Breast epithelium (tissue), 4 donors: ENCODE measurements around the gene TACO1. TPM values are rescaled to one million over a fixed set of nuclear protein-coding genes. Genes with fewer than 3 reads are reported as not detected.
A peak's percentile ranks its signal among the peaks of the same experiment; 100 is the strongest.

ENCODE experiments used
- DNase-seq, 2 donors: peaks; one replicate each; pipeline ENCODE4 v3.0.0-alpha.2; 2019; ENCODE audit warnings: low spot score in 2 of 2
- H3K27ac ChIP-seq, 2 donors: fragments of 200-600 bp; sonication (generic) in 1 of 2; one replicate each; pipeline ENCODE4 v1.5.1; 2016 to 2019; ENCODE audit warnings: mild to moderate bottlenecking in 1 of 2
- H3K27me3 ChIP-seq, 2 donors: fragments of 200-600 bp; sonication (generic) in 1 of 2; one replicate each; pipeline versions ENCODE4 v1.5.1 to v1.6.0; 2017 to 2019; ENCODE audit warnings: control low read depth in 1 of 2, mild to moderate bottlenecking in 1 of 2
- H3K36me3 ChIP-seq: fragments of 200-600 bp; one replicate; pipeline ENCODE4 v1.5.1; 2019
- H3K4me1 ChIP-seq, 2 donors: fragments of 200-600 bp; sonication (generic); one replicate each; pipeline ENCODE4 v1.5.1; 2016 to 2019; ENCODE audit warnings: control low read depth in 1 of 2
- H3K4me3 ChIP-seq, 3 donors: fragments of 200-600 bp; sonication (generic); 1 replicate in 2 of 3; 2 replicates in 1 of 3; pipeline ENCODE4 v1.5.1; 2016 to 2019; ENCODE audit warnings: mild to moderate bottlenecking in 3 of 3, moderate library complexity in 2 of 3
- H3K9me3 ChIP-seq, 2 donors: fragments of 200-600 bp; sonication (generic) in 1 of 2; one replicate each; pipeline ENCODE4 v1.5.1; 2016 to 2019; ENCODE audit warnings: control low read depth in 1 of 2
- CTCF ChIP-seq, 3 donors: fragments of 450-650 bp; IDR thresholded peaks; one replicate each; pipeline ENCODE4 v1.5.1; 2016 to 2017; ENCODE audit warnings: antibody characterized with exemption in 3 of 3, mild to moderate bottlenecking in 3 of 3, moderate library complexity in 3 of 3
- POLR2A ChIP-seq: fragments of 450-650 bp; IDR thresholded peaks from one replicate; pipeline ENCODE4 v1.6.1; 2016; ENCODE audit warnings: antibody characterized with exemption, mild to moderate bottlenecking, moderate library complexity
- POLR2AphosphoS5 ChIP-seq, 3 donors: sonication (generic); formaldehyde crosslinking; IDR thresholded peaks; one replicate each; pipeline ENCODE4 v1.6.1; 2017; ENCODE audit warnings: antibody characterized with exemption in 3 of 3
- intact Hi-C: fragments of 100-400 bp; cut with DNase I; formaldehyde crosslinking; loops from one replicate; pipeline ENCODE4 v1.15.1; 2023; ENCODE audit warnings: low total_unique reads
- total RNA-seq, 3 donors: library from RNA; depleted of rRNA; stranded (reverse); fragments of >200 nt; gene quantifications; one replicate each; pipeline ENCODE4 v1.1.0, GENCODE V29; 2016

Gene TACO1
- total RNA-seq, 3 donors from 2014 or later: 11.0 to 12.4 (median 11.1) TPM

DNA sequence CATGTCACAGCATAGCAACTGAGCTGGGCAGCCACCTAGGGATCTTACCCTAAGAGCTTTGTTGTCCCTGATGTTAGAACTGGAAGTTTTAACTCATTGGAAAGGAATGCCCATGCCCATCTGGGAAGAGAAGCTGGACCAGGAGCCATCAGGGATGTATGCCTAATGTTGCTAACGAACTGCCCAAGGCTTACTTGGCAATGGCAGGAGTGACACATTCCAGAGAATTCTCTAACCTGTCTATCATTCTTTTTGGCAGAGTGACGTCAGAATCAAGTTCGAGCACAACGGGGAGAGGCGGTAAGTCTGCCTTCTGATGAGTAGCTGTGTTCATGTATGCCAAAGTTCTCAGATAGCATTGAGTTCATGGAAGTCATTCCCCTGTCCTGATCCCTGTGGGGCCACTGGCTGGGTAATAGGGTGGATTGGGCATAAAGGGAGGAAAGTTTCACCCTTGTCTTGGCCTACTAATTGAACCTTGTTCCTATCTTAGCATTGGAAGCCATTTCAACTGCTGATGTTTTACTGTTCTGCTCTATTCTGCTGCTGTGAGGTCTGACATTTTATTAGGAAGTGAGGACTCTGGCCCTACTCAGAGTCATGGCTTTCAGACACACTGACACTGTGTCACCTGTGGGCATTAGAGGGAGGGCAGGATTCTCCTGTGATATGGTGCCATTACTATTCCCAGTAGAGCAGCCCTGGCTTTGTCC lies 45.2 kb downstream of the TACO1 start:
- Histone ChIP-seq H3K36me3 (no peaks in the 10 kb centered on the region), H3K4me1 (peaks cover 0 to 12% of the 10 kb centered on the region in 2 donors), H3K4me3 (no peak overlapping the region), H3K27ac (peak overlapping the region; percentile 33 to 74), H3K27me3 (no peaks in the 10 kb centered on the region), H3K9me3 (no peaks in the 10 kb centered on the region)
- intact Hi-C loops: no loop called here
- DNase-seq: no peak
- TF ChIP-seq CTCF (IDR thresholded peaks at IDR 0.05) (no peak), POLR2AphosphoS5 (IDR thresholded peaks at IDR 0.05) (no peak), POLR2A (no peak)

- H3K4me1 ChIP-seq: peaks cover 0 to 12% of the 10 kb centered on the region in 2 donors
- intact Hi-C loops: no loop called here
- H3K36me3 ChIP-seq: no peaks in the 10 kb centered on the region
- H3K27ac ChIP-seq: peak overlapping the region; percentile 33 to 74
- H3K9me3 ChIP-seq: no peaks in the 10 kb centered on the region
- no peak for DNase-seq
- H3K27me3 ChIP-seq: no peaks in the 10 kb centered on the region
- no peak for TF ChIP-seq POLR2AphosphoS5 (IDR thresholded peaks at IDR 0.05)
- TF ChIP-seq CTCF (IDR thresholded peaks at IDR 0.05): no peak
- TF ChIP-seq POLR2A: no peak
- no peak overlapping the region for H3K4me3 ChIP-seq
These were observed 45.8 kb downstream of the TACO1 start for GRCh38 chr17:63646488-63646806.

- Histone ChIP-seq H3K4me1 (peaks cover 0 to 12% of the 10 kb centered on the region in 2 donors), H3K27me3 (no peaks in the 10 kb centered on the region), H3K4me3 (no peak overlapping the region), H3K27ac (peak overlapping the region; percentile 33 to 74), H3K36me3 (no peaks in the 10 kb centered on the region), H3K9me3 (no peaks in the 10 kb centered on the region)
- peak in 1 of 3 donors; percentile 31 for TF ChIP-seq POLR2AphosphoS5 (IDR thresholded peaks at IDR 0.05)
- no peak for TF ChIP-seq CTCF (IDR thresholded peaks at IDR 0.05)
- intact Hi-C loops: no loop called here
- peak in 1 of 2 donors; percentile 49 for DNase-seq
These were observed 46.5 kb downstream of the TACO1 start for GRCh38 chr17:63647065-63647725.

GRCh38 chr17:63647936-63648335 lies 47.2 kb downstream of the TACO1 start:
- Histone ChIP-seq H3K4me1 (peaks cover 0 to 12% of the 10 kb centered on the region in 2 donors), H3K36me3 (peaks cover 5% of the 10 kb centered on the region)

More at GRCh38 chr17:63647936-63648335, 47.2 kb downstream of the TACO1 start:
- H3K9me3 ChIP-seq: no peaks in the 10 kb centered on the region
- H3K4me3 ChIP-seq: no peak overlapping the region
- intact Hi-C loops: no loop called here
- no peak for DNase-seq
- no peaks in the 10 kb centered on the region for H3K27me3 ChIP-seq
- peak overlapping the region; percentile 33 to 70 for H3K27ac ChIP-seq
- TF ChIP-seq POLR2A: no peak
- no peak for TF ChIP-seq CTCF (IDR thresholded peaks at IDR 0.05)
- TF ChIP-seq POLR2AphosphoS5 (IDR thresholded peaks at IDR 0.05): no peak
